ENCODE measurements around the gene ZBTB49.

ZBTB49 gene

DNA sequence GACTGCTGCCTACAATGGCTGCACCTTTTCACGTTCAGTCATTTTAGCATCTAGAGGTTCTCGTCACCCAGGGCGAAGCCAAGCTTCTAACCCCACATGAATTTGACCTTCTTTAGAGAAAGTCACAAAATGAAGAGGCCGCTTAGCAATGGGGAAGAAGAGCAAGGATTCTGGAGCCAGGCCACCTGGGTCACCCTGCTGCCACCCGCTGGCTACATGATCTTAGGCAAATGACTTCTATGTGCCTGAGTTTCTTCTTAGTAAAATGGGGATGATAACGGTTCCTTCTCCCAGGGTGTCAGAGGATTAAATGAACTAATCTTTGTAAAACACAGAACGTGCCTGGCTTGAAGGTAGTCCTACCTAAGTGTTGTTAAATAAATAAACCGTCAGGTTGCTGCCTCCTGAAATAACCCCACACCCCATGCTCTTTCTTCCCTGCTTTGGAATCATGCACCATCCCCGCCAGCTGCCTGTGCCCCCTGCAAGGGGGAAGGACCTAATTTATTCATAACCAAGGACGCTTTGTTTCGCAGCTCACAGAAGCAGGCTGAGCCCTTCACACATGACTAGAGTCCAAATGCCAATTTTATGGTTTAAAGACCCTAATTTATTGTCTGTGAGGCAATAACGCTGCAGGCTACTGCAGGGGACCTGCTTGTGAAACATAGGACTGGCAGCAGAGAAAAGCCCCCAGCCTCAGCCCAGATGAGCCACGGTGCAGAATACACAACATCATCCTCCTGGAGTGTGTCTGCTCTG is 68.2 kb downstream of the ZBTB49 start:
- DNase-seq (ENCODE audit: low spot score): no peak

DNA sequence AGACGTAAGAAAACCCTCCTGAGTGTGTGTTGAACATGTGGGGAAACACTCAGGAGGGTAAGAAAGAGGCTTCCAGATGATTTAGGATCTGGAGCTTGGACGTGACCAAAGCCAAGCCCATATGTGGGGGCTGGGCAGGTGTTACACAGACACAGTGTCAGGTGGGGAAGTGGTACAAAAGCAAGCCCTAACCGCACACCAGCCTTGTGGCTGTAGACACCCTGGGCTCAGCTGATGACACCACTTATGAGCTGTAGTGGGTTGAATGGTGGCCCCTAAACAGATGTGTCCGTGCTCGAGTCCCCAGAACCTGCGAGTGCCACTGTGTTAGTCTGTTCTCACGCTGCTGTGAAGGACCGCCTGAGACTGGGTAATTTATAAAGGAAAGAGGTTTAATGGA is 71.8 kb downstream of the ZBTB49 start:
- DNase-seq (ENCODE audit: low spot score): no peak

DNA sequence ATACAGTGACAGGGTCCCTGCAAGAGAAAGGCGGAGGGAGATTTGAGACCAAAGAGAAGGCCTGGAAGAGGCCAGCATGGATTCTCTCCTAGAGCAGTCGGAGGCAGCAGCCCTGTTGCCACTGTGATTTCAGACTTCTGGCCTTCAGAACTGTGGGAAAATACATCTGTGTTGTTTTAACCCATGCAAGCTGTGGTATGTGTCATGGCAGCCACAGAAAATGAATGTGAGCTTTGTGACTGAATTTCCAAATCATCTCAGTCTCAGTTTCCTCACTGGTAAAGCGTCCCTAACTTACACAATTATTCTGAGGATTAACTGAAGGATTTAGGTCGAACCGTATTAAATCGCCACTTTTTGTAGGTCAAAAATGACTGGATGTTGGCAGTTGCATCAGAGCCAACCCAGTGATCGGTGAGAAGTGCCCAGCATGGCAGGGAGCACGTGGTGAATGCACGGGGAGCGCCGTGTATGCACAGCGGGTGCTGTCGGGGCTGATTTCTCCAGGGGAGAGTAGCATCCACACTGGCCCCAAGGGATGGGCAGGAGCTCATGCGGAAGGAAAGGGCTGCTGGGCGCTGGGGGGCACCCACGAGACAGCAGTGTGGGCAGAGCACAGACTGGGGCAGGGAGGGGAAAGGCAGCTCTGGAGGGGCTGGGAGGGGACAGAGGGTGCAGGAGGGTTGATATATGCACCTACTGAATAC is 73.1 kb downstream of the ZBTB49 start:
- no peak for DNase-seq (ENCODE audit: low spot score)

DNA sequence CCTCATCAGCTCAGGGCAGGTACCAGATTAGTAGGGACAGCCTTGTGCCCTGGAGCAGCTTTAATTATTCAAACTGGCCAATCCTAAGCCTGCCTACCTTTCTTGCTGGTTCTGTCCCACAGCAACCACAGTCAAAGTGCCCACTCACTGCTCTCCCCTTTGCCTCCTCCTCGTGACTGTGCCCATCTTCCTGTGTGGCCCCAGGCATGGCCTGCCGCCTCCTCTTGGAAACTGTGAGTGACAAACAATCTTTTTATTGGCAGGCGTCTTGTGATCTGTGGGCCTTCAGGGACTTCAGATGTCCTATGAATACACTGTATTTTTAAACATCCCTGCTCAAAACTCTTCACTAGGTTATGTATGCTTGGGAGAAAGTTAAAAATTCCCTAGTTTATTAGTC is 74.0 kb downstream of the ZBTB49 start:
- no peak for DNase-seq (ENCODE audit: low spot score)

DNA sequence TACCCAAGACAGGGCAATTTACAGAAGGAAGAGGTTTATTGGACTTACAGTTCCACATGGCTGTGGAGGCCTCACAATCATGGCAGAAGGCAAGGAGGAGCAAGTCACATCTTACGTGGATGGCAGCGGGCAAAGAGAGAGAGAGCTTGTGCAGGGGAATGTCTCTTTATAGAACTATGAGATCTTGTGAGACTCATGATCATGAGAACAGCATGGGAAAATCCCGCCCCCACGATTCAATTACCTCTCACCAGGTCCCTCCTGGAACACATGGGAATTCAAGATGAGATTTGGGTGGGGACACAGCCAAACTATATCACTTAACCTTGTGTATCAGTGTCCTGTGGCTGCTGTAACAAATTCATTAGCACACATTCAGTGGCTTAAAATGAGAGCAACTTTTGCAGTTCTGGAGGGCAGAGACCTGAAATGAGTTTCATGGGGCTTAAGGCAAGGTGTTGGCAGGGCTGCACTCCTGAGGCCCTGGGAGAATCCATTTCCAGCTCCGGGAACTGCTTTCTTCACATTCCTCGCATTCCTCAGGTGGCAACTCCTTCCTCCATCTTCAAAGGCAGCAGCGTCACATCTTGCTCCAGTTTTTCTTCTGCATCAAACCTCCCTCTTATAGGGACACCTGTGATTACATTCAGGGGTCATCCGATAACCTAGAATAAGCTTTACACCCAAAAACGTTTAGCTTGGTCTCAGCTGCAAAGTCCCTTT is 74.6 kb downstream of the ZBTB49 start:
- no peak for DNase-seq (ENCODE audit: low spot score)

DNA sequence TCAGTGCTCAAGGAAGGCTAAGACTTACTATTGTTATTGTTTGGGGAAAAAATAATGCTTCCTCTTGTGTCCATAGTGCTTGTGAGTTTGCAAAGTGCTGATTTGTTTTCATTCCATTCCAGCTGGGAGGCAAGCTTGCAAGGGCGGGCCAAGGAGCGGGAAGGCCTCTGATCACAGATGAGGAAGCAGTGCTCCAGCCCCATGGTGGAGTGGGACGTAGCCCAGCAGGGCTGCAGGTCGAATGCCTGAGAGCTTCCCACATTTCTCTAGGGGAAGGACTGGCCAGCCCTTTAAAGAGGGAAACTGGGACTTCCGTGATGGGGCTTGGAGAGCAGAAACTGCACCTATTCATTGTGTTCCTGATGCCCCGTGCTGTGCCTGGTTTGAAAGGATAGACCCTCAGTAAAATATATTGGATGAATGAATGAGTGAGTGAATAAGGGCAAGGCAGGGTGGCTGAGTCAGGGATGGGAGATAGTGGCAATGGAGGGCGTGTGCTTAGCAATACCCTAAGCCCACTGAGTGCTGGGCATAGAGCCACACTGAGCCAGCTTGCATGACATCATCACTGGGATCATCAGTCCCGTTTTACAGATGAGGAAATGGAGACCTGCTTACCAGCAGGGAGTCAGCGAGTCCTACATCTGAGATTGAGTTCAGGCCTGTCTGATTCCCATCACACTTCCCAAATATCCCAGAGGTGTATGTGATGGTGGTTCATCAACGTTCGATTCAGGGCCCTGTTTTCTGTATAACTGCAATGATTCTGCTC is 78.9 kb downstream of the ZBTB49 start:
- DNase-seq (ENCODE audit: low spot score): no peak
